ENCODE measurements around the gene OTOS.

The OTOS gene

DNA sequence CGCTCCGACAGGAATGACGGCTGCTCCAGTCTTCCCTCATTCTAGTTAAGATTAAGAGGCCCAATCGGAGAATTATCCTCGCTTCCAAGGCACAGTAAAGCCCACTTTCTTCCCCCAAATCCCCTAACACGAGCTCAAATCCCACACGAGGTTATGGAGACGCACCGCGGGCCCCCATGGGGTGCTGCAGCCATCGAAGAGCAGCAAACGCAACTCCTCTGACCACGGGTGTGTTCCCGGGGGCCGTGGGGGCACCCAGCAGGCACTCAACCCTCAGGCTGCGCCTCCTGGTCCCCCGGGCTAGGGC is 4.8 kb downstream of the OTOS start:
- no peak for DNase-seq

DNA sequence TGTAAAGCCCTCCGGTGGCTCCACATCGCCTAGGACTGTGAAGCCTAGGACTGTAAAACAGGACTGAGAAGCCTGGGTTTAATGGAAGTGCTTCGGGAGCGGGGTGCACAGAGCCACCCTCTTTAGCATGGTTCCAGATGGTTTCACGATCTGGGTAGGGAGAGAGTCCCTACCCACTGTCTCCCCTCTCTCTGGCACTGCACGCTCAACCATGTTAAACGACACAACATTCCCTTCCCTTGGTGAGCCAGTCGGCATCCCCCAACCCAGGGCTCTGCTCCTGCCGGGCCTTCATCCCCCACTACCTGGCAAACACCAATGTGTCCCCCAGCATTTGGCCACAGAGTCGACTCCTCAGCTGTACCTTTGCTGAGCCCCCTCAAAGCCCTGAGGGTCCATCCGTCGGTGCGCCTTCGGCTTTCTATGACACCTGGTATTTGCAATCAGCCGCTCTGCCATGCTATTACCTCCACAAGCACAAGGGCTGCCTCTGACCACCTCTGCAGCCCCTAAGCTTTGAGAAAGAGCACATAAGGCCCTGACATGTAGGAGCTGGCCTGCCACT is 5.4 kb downstream of the OTOS start:
- no peak for DNase-seq

DNA sequence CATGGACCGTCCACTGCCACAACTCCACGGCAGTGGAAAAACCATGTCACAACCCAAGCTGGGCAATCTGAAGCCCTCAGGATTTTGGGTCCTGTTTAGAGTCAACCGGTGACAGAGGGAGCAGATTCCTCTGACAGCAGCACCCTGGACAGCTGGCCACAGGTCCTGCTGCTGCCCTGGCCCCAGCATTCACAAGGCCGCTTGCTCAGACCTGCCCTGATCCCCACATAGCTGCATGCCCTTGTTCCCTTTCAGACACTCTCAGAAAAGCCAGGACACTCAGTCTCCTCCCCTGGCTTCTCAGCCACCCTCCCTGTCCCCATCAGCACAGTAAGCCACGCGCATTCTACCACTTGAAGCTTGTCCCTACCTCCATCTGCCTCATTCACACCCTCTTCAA is 6.0 kb downstream of the OTOS start:
- no peak for DNase-seq

DNA sequence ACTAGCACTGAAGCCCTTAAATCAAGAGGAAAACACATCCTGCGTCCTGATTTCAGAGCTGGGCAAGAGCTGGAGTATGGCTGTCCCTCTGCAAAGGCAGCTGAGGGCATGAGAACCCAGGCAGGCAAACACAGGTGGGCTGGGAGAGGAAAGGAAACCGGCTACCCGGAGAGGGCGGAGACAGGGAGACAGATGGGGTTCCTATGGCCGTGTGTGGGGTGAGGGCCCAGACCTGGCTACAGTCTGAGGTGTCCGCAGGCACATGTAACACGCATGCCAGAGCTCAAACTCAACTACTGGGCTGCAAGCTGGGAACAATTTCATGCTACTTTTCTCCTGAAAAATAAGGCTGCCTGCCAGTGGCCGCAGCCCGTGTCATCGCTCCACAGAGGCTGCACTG is 7.1 kb downstream of the OTOS start:
- DNase-seq: no peak

DNA sequence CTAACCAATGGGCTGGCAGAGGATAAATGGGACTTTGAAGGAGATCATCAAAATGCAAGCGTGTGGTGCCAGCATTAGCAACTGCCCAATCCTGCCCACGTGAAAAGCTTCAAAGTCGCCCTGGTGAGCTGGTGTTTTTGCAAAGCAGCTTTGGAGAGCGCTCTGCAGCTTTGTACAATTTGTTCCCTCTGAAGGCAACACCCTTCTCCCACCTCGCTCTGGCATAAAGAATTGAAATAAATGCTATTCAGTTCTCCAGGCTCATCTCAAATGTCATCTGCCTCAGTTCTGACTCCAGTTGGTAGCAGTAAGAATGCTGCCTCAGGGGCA is 7.8 kb downstream of the OTOS start:
- DNase-seq: no peak

DNA sequence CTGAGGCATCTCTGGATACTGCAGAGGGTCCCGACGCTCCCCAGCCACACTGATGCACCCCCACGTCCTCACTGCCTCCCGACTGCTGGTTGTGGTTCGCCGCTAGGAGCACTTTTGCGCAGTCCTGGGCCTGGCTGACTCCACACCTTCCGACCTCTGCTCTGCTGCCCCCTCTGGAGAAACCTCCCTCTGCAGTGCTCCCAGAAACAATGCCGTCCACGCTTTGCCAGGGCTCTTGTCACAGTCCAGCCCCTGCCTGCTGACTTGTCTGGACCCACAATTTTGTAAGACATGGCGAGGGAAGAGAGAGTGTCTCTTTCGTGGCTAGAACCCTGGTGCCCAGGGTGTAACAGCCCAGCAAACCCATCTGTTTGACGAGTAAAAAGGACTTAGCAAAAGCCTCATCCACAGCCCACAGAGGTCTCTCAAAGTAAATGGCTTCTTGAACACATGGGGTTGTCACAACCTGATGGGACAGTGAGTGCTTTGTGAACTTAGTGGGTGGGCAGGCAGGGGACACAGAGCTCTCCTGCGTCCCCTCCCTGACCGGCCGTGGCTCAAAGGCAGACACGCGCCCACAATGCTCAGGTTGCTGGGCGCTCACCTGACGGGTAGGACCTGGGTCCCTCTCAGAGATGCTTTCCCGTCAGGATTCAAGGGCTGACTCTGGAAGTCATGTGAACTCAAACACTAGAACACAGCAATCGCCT is 8.4 kb downstream of the OTOS start:
- no peak for DNase-seq

DNA sequence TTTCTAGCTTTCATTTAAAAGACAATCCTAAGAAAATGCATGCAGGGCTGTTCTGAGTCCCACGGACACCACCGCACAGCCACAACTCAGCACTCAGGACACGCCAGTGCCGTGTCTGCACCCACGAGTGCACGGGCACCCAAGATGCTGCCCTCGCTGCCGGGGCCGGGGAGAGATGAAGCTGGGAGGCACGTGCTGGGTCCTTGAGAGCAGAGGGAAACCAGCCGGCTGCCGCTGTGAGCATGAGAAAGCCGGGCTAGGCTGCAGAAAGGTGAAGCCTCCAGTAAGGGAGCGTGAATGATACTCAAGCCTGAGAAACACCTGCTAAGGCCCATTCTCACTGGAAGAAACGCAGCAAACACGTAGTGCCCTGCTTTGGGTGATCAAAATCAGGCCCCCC is 9.2 kb downstream of the OTOS start:
- no peak for DNase-seq

DNA sequence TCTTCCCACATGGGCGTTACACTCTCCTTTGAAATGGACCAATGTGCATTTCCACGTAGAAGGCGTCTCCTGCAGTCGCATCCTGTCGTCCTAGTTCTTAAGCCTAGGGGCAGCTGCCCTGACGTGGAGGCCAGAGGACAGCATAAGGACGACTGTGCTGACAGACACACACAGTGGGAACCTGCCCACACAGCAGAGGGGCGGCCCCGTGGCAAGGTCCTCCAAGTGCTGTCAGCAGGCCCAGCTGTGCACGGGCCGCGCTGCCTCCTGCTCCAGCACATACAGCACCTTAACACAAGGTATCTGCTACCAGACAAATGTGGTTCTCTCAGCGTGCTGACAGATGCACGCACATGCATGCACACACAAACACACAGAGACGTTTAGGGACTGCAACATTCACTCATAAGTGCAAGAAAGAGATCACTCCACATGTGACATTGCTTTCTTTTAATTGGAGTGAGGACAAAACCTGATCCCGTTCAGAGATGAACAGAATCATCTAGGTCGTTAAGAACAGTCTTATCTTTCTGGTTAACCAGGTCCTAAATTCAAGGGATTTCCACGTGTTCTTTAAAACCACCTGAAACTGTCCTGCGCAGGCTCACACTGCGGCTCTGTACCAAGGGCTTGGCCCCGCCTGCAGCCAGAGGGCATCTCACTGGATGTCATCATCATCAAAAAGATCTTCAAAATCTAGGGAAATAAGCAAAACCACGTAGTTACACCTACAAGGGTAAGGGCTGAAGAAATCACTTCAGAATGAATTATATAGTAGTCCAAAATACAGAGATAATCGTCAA is 9.9 kb downstream of the OTOS start:
- no peak for DNase-seq

DNA sequence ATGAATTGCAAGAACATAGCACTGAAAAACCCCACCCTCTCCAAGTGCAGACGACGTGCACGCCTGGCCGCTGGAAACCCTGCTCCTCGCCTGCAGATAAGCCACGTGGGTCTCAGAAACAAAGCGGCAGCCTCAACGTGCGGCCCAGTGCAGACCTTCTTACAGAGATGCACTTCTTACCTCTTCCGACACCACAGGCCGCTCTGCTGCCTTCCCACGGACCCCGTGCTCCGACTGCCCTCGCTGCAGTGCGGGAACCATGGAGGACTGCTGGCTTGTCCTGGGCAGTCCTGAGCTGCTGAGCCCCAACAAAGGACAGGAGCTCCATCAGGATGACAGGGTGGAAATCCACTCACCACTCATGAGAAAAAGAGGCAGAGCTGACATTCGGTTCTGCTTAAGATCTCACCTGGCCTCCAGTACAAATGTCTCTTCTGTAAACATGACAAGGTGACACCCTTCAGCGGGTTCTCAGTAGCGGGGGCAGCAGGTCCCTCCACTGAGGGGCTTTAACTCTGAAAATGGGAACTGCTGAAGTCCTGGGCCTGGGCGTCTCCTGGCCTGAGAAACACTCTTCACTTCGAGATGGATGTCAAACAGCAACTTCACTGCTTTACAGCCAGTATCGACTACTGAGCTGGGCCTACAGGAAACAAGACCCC is 10.6 kb downstream of the OTOS start:
- DNase-seq: no peak

DNA sequence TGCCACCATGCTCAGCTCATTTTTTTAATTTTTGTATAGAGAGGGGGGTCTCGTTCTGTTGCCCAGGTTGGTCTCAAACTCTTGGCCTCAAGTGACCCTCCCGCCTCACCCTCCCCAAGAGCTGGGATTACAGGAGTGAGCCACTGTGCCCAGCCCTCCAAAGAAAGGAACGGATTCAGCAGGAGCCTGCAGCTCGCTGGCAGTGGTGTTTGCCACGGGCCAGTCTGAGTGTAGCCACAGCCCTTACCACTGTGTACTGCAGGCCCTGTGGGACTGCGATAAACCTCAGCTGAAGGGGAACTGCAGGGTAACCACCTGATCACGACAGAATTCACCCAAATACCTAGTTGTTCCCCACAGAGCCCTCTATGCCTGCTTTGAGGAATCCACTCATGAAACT is 11.1 kb downstream of the OTOS start:
- DNase-seq: no peak

DNA sequence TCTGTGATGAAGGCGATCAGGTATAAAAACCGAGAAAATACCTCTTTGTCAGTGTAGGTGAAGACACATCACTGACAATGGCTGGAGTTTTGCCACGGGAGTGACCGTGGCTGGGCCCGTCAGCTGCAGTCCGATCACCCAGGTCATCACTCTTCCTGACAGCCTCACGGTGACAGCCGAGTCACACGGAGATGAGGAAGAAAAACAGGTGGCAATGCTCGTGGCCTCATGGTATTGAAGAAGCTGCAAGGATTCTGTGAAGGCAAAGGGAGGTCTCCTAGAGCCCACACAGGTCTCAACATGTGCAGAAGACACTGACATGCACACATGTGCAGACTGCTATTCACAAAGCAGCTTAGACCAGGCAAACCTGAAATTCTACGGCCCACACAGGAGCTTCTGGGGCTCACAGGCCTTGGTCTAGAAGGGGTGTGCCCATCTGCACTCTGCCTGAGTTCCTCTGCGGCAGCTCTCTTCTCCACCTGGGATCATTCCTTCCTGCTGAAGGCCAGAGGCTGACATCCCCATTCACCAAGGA is 11.8 kb downstream of the OTOS start:
- DNase-seq: no peak

DNA sequence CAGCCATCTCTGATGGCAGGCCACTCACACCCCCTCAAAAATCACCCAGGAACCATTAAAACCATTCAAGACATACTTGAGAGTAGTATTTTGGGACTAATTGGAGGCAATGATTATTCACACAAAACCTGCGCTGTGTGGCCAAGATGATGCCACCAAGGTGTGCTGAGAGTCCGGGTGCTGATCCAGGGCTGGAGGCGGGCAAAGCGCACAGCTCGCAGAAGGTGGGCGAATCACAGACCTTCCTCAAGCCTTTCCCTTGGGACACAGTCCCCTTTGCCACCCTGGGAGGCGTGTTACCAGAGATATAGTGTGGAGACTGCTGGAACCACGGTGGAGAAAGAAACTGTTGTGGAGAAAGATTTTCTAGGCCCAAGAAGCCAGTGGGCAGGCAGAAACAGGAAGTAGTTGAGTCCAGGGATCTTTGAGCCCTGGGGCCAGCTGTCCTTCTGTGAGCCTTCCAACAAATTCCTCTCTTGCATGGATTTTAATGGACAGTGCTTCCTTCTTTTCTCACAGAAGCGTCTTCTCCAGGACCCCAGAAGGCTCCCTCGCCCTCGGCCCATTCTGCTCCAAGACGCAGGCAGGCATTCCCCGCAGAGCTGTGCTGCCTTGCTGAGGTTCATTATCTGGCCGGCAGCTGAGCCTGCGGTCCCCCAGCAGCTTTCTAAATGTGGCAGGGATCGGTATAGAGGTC is 12.4 kb downstream of the OTOS start:
- no peak for DNase-seq

DNA sequence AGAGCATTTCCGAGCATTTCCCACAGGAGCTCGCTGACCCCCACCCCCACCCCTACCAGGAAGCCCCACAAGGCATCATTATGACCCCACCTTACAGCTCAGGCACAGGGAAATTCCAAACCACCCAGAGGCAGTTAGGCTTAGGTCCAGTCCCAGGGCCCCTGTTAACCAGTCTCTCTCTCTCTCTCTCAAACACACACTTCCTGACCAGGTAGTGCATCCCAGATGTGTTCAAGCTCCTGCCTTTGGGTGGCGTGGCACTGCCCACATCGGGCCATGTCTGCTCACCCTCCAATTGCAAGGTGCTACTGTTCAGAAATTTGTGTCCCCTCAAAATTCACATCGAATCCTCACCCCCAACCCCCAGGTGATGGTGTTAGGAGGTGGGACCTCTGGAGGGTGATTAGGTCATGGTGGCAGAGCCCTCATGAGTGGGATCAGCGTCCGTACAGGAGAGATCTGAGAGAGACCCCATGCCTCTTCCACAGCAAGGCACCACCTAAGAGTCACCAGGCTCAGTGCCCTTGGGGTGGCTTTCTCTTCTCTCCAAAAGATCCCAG is 13.2 kb downstream of the OTOS start:
- DNase-seq: no peak

DNA sequence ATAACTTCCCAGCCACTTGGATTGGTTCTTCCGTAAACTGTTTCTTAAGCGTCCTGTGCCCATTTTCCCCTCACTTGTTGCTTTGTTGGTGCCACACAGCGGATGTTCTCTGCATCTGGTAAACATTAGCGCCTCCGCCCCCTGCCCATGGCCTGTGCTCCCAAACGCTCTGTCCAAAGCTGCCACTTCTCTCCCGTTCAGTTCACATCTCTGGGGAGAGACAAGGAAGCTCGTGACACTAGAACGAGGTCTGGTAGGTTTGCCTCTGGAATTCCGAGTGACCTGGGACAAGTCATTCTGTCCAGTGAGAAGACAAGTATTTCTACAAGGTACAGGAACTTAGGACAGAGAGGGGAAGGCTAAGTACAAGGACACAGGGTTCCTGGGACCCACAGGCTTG is 13.7 kb downstream of the OTOS start:
- no peak for DNase-seq

DNA sequence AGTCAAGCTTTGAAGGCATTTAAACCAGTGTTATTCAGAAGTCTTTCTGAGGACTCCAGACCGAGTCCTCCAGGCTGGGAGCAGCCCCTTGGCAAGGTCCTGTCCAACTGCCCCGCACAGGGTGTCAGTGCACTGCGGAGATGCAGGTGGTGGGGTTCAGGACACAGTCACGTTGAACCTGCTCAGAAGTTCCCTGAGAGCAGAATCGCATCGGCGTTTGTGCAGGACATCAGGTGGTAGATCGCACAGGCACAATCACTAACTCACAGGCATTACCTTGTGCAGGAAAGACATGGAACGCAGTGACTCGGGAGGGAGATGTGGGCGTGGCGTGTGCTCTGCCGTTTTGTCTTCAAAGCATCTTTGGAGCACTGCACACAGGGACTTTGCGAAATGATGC is 14.7 kb downstream of the OTOS start:
- no peak for DNase-seq

DNA sequence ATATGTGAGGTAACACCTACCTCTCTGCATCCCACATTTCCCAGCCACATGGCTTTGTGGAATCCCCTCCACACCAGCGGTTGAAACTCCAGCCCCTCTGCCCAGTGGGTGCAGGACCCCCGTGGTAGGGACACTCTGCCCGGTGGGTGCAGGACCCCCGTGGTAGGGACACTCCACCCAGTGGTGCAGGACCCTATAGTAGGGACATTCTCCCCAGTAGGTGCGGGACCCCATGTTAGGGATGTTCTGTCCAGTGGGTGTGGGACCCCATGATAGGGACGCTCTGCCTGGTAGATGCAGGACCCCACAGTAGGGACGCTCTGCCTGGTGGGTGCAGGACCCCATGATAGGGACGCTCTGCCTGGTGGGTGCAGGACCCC is 15.8 kb downstream of the OTOS start:
- DNase-seq: no peak

DNA sequence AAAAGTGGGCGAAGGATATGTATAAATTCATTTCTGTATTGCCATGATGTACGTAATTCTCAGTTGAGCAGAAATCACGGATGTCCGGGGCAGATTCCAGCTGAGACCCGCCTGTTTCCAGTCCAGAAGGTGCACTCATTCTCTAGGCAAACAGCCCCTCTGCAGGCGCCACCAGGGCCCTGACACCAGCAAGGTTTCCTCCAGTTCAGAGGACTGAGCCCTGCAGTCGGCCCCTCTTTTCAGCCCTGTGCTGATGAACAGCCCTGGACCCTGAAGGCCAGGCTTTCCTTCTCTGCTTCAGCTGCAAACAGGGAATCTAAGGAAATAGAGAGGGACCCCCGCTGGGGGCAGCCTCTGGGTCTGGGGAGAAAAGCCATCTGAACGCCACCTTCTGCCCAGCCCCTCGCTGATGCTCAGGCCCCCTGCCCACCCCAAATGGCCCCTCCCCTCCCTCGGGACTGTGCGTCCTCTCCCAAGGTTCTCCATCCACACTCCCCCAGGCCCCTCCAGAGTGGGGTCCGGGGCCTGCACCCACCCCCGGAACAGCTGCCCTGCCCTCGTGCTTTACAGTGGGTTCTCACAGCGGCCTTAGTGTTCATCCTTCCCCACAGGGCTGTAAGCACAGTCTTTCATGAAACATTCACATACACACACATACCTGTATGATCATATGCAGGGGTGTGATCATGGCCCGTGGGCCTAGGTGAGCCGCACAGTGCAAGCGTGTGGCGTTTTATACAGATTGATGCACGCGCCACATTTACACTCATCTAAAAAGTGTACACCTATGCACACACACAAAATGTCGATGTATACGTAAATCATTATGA is 16.4 kb downstream of the OTOS start:
- DNase-seq: no peak

DNA sequence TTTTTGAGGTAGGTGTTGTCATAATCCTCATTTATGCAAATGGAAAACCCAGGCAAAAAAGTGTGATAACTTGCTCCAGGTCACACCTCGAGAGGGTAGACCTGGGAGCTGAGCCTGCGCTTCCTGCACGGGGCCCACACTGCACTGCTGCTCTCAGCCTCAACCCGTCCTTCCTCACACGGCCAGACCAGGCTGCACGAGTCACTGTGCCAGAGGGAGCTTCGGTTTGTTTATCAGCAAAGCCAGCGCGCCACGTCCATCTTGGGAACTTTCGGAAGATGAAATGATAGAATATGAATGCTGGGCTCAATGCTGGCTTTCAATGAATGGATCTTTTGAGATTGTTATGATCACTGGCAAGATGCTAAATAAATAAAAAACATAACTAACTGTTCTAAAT is 18.8 kb downstream of the OTOS start:
- no peak for DNase-seq

DNA sequence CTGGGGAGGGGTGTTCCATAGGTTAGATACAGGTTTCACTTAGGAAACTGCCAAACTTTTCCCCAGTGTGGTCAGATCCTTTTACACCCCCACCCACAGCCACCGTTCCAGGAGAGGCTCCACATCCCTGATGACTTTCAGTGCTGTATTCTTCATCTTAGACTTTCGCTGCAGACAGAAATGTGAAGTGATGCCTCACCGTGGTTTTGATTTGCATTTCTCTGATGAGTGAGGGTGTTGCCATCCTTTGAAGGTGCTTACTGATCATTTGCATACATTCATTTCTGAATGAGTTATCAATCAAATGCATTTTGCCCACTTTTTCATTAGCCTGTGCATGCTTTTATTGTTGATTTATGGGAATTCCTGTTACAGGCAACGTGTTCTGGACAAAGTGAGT is 19.3 kb downstream of the OTOS start:
- DNase-seq: no peak

DNA sequence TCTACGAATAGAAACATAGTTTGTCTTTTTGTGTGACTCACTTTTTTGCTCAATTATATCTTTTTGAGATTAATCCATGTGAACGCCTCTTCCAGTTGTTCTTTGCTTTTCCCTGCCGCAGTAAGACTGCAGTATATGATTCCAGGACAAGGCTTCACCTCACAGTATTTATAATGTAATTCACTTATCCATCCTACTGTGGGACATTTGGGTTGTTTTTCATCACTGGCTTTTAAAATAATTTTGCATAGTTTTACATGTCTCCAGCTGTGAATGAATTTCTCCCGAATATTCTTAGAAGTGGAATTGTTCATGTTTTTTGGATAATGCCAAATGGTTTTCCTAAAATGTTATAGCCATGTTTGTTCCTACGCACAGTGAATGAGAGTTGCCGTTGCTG is 26.2 kb downstream of the OTOS start:
- no peak for DNase-seq

DNA sequence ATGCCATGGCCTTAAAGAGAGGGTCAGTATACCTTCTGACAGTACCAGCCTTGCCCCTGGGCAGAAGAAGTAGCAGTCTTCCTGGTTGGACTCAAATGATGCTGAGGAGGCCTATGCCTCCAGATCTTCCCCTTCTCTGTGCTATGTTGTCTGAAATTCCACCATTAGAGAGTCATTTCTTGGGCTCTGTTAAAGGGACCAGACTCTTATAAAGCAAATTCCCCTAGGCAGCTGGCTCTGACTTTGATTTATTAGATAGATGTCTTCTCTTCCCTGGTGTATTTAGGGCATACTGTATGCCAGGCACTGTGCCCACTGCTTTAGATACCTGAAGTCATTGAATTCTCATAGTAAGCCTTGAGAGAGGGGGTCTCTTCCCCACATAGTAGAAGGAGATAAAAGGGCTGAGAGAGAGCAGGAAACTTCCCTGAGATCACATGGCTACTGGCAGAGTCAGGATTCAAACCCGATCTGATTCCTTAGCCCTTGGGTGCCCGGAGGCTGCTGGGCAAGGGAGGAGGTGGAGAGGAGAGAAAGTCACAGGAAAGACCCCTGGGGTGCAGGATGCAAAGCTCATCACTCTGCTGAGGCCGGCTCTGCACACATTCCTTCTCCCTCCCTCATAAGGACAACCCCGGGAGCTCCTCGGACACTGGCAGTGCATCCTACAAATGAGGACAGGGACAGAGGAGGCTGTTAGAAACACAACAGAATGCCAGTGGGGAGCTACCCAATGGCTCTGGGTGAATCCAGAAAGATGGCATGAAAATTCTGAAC is 27.4 kb downstream of the OTOS start:
- DNase-seq: no peak
